ENCODE results near the gene OR11L1. TPM values are rescaled to one million over a fixed set of nuclear protein-coding genes. Genes with fewer than 3 reads are reported as not detected.
A peak's percentile ranks its signal among the peaks of the same experiment; 100 is the strongest.

The OR11L1 gene
- total RNA-seq, 1 experiment from 2014 or later = not detected

- TF ChIP-seq ZNF423 (CRISPR knock-in tag; IDR thresholded peaks at IDR 0.05) (peak; percentile 68; the same call in 1 of the 2 replicates), PRRX2 (CRISPR knock-in tag; IDR thresholded peaks at IDR 0.05) (no peak), TEAD1 (CRISPR knock-in tag; IDR thresholded peaks at IDR 0.05) (no peak), HMGXB4 (CRISPR knock-in tag; IDR thresholded peaks at IDR 0.05) (peak; percentile 50; the same call in 1 of the 2 replicates), ZBTB43 (CRISPR knock-in tag; IDR thresholded peaks at IDR 0.05) (no peak), GABPB1 (CRISPR knock-in tag; IDR thresholded peaks at IDR 0.05) (no peak), FOXP4 (CRISPR knock-in tag; IDR thresholded peaks at IDR 0.05) (no peak), GTF2I (CRISPR knock-in tag; conservative IDR thresholded peaks at IDR 0.05) (no peak), E2F1 (CRISPR knock-in tag; IDR thresholded peaks at IDR 0.05) (no peak), ESRRA (CRISPR knock-in tag; IDR thresholded peaks at IDR 0.05; ENCODE audit: borderline replicate concordance) (peak; percentile 77; the same call in 1 of the 2 replicates), FOXJ3 (CRISPR knock-in tag; IDR thresholded peaks at IDR 0.05; ENCODE audit: borderline replicate concordance) (no peak)
These were observed 15.6 kb upstream of the OR11L1 start, which contains the start of gene TRIM58 (continued) for GRCh38 chr1:247857069-247857984.

GRCh38 chr1:247855911-247856310 lies 14.2 kb upstream of the OR11L1 start:
- Mint-ChIP-seq H3K9me3 (peaks cover 34% of the 10 kb centered on the region), H3K4me1 (peaks cover 10% of the 10 kb centered on the region; the same call in 1 of the 2 replicates), H3K27ac (no peak overlapping the region), H3K4me3 (peak overlapping the region; percentile 72), H3K27me3 (ENCODE audit: low read depth) (peaks cover 16% of the 10 kb centered on the region), H3K36me3 (peaks cover 19% of the 10 kb centered on the region)
- no peak for DNase-seq (ENCODE audit: low spot score)
- ChIA-PET POLR2A (interaction anchor here (0.5 kb wide), 1 partner anchor 395 kb away, joined by 3 read pairs; no protein-coding TSS in a partner anchor), CTCF (no interaction called here)
- ATAC-seq = no peak
- TF ChIP-seq ZNF512 (CRISPR knock-in tag; IDR thresholded peaks at IDR 0.05; ENCODE audit: borderline replicate concordance) (no peak), PRDM15 (CRISPR knock-in tag; IDR thresholded peaks at IDR 0.05) (no peak), SMAD3 (CRISPR knock-in tag; IDR thresholded peaks at IDR 0.05; ENCODE audit: borderline replicate concordance) (no peak), TEAD4 (CRISPR knock-in tag; IDR thresholded peaks at IDR 0.05) (no peak), E2F4 (CRISPR knock-in tag; IDR thresholded peaks at IDR 0.05; ENCODE audit: borderline replicate concordance, low read depth) (no peak), KAT7 (CRISPR knock-in tag; IDR thresholded peaks at IDR 0.05; ENCODE audit: borderline replicate concordance) (no peak), ZNF121 (CRISPR knock-in tag; IDR thresholded peaks at IDR 0.05) (no peak), ESRRA (CRISPR knock-in tag; IDR thresholded peaks at IDR 0.05; ENCODE audit: borderline replicate concordance) (no peak)

Data from WTC11 (cell line).